Activated naive CD8-positive, alpha-beta T cell (primary cell): ENCODE data around the gene LRMDA.
"Not testable (repeated sequence)": the region's sequence is repeated elsewhere in the genome, so short reads cannot be mapped to it uniquely, and the experiment has no call there.

ENCODE experiments used
- H3K27ac Mint-ChIP-seq: one replicate; pipeline ENCODE4 v1.8.0; 2021; ENCODE audit warnings: mixed read lengths
- H3K27me3 Mint-ChIP-seq: one replicate; pipeline ENCODE4 v1.8.0; 2021; ENCODE audit warnings: mixed read lengths
- H3K36me3 Mint-ChIP-seq: one replicate; pipeline ENCODE4 v1.8.0; 2021; ENCODE audit warnings: mixed read lengths
- H3K4me1 Mint-ChIP-seq: one replicate; pipeline ENCODE4 v1.8.0; 2021; ENCODE audit warnings: low read depth, mixed read lengths
- H3K4me3 Mint-ChIP-seq: one replicate; pipeline ENCODE4 v1.8.0; 2021; ENCODE audit warnings: mild to moderate bottlenecking, mixed read lengths
- H3K9me3 Mint-ChIP-seq: one replicate; pipeline ENCODE4 v1.8.0; 2021; ENCODE audit warnings: low read depth, mixed read lengths

The LRMDA gene

GRCh38 chr10:76040107-76040829 is 608.8 kb downstream of the LRMDA start:
- Mint-ChIP-seq H3K27me3 (peaks cover 5% of the 10 kb centered on the region), H3K36me3 (no peaks in the 10 kb centered on the region), H3K4me1 (no peaks in the 10 kb centered on the region)

GRCh38 chr10:76040830-76041220 is 609.4 kb downstream of the LRMDA start:
- no peaks in the 10 kb centered on the region for H3K4me1 Mint-ChIP-seq
- H3K4me3 Mint-ChIP-seq, result no peak overlapping the region
- peaks cover 4% of the 10 kb centered on the region for H3K9me3 Mint-ChIP-seq
- no peak overlapping the region for H3K27ac Mint-ChIP-seq
- peaks cover 5% of the 10 kb centered on the region for H3K27me3 Mint-ChIP-seq
- no peaks in the 10 kb centered on the region for H3K36me3 Mint-ChIP-seq

More at GRCh38 chr10:76040107-76040829, 608.8 kb downstream of the LRMDA start:
- Mint-ChIP-seq H3K9me3 (peaks cover 4% of the 10 kb centered on the region), H3K27ac (no peak overlapping the region), H3K4me3 (no peak overlapping the region)

- Mint-ChIP-seq H3K36me3 (no peaks in the 10 kb centered on the region), H3K27ac (no peak overlapping the region), H3K4me3 (no peak overlapping the region), H3K9me3 (peaks cover 4% of the 10 kb centered on the region), H3K4me1 (no peaks in the 10 kb centered on the region), H3K27me3 (peaks cover 5% of the 10 kb centered on the region)
These were observed 610.1 kb downstream of the LRMDA start for GRCh38 chr10:76041551-76041950.

GRCh38 chr10:76043261-76043660 is 611.8 kb downstream of the LRMDA start:
- no peak overlapping the region for H3K27ac Mint-ChIP-seq
- H3K4me3 Mint-ChIP-seq, result no peak overlapping the region
- H3K27me3 Mint-ChIP-seq, result peaks cover 5% of the 10 kb centered on the region
- H3K36me3 Mint-ChIP-seq, result no peaks in the 10 kb centered on the region
- no peaks in the 10 kb centered on the region for H3K4me1 Mint-ChIP-seq
- H3K9me3 Mint-ChIP-seq, result peaks cover 4% of the 10 kb centered on the region

- Mint-ChIP-seq H3K9me3 (no peaks in the 10 kb centered on the region), H3K4me3 (no peak overlapping the region), H3K27me3 (peaks cover 6% of the 10 kb centered on the region), H3K27ac (no peak overlapping the region), H3K36me3 (no peaks in the 10 kb centered on the region), H3K4me1 (no peaks in the 10 kb centered on the region)
These were observed 613.3 kb downstream of the LRMDA start for GRCh38 chr10:76044751-76045150.

GRCh38 chr10:76045174-76045573 is 613.8 kb downstream of the LRMDA start:
- H3K9me3 Mint-ChIP-seq, result no peaks in the 10 kb centered on the region
- no peak overlapping the region for H3K4me3 Mint-ChIP-seq
- H3K27me3 Mint-ChIP-seq, result peaks cover 6% of the 10 kb centered on the region

GRCh38 chr10:76047521-76047920 is 616.1 kb downstream of the LRMDA start:
- no peaks in the 10 kb centered on the region for H3K36me3 Mint-ChIP-seq
- H3K4me1 Mint-ChIP-seq, result no peaks in the 10 kb centered on the region
- peaks cover 1% of the 10 kb centered on the region for H3K27me3 Mint-ChIP-seq
- no peak overlapping the region for H3K4me3 Mint-ChIP-seq
- no peaks in the 10 kb centered on the region for H3K9me3 Mint-ChIP-seq
- H3K27ac Mint-ChIP-seq, result no peak overlapping the region

More at GRCh38 chr10:76045174-76045573, 613.8 kb downstream of the LRMDA start:
- Mint-ChIP-seq H3K36me3 (no peaks in the 10 kb centered on the region), H3K27ac (no peak overlapping the region), H3K4me1 (no peaks in the 10 kb centered on the region)

- Mint-ChIP-seq H3K9me3 (no peaks in the 10 kb centered on the region), H3K27ac (no peak overlapping the region), H3K27me3 (peaks cover 5% of the 10 kb centered on the region), H3K36me3 (no peaks in the 10 kb centered on the region), H3K4me1 (no peaks in the 10 kb centered on the region), H3K4me3 (no peak overlapping the region)
These were observed 618.3 kb downstream of the LRMDA start for GRCh38 chr10:76049581-76050290.

- no peaks in the 10 kb centered on the region for H3K36me3 Mint-ChIP-seq
- no peaks in the 10 kb centered on the region for H3K4me1 Mint-ChIP-seq
- H3K9me3 Mint-ChIP-seq, result no peaks in the 10 kb centered on the region
- no peak overlapping the region for H3K27ac Mint-ChIP-seq
- peaks cover 5% of the 10 kb centered on the region for H3K27me3 Mint-ChIP-seq
- no peak overlapping the region for H3K4me3 Mint-ChIP-seq
These were observed 618.8 kb downstream of the LRMDA start for GRCh38 chr10:76050291-76050625.

GRCh38 chr10:76051007-76051936 is 619.8 kb downstream of the LRMDA start:
- Mint-ChIP-seq H3K9me3 (no peaks in the 10 kb centered on the region), H3K27me3 (peaks cover 5% of the 10 kb centered on the region), H3K4me1 (no peaks in the 10 kb centered on the region), H3K27ac (no peak overlapping the region), H3K4me3 (no peak overlapping the region), H3K36me3 (no peaks in the 10 kb centered on the region)

GRCh38 chr10:76052682-76053503 is 621.5 kb downstream of the LRMDA start:
- Mint-ChIP-seq H3K4me1 (no peaks in the 10 kb centered on the region), H3K36me3 (no peaks in the 10 kb centered on the region), H3K27me3 (peaks cover 6% of the 10 kb centered on the region)

GRCh38 chr10:76055466-76055865 is 624.0 kb downstream of the LRMDA start:
- H3K9me3 Mint-ChIP-seq, result peaks cover 4% of the 10 kb centered on the region
- no peak overlapping the region for H3K4me3 Mint-ChIP-seq
- no peaks in the 10 kb centered on the region for H3K4me1 Mint-ChIP-seq
- H3K27me3 Mint-ChIP-seq, result peaks cover 5% of the 10 kb centered on the region
- no peak overlapping the region for H3K27ac Mint-ChIP-seq
- no peaks in the 10 kb centered on the region for H3K36me3 Mint-ChIP-seq

More at GRCh38 chr10:76052682-76053503, 621.5 kb downstream of the LRMDA start:
- peaks cover 4% of the 10 kb centered on the region for H3K9me3 Mint-ChIP-seq
- no peak overlapping the region for H3K27ac Mint-ChIP-seq
- no peak overlapping the region for H3K4me3 Mint-ChIP-seq

GRCh38 chr10:76055963-76056362 is 624.5 kb downstream of the LRMDA start:
- H3K27ac Mint-ChIP-seq, result no peak overlapping the region
- peaks cover 4% of the 10 kb centered on the region for H3K9me3 Mint-ChIP-seq
- no peak overlapping the region for H3K4me3 Mint-ChIP-seq
- peaks cover 5% of the 10 kb centered on the region for H3K27me3 Mint-ChIP-seq
- no peaks in the 10 kb centered on the region for H3K36me3 Mint-ChIP-seq
- no peaks in the 10 kb centered on the region for H3K4me1 Mint-ChIP-seq

- not testable (repeated sequence) for H3K9me3 Mint-ChIP-seq, H3K4me1 Mint-ChIP-seq, H3K36me3 Mint-ChIP-seq, H3K27ac Mint-ChIP-seq, H3K27me3 Mint-ChIP-seq, H3K4me3 Mint-ChIP-seq
These were observed 629.6 kb downstream of the LRMDA start for GRCh38 chr10:76060993-76061392.
